Tibial nerve (tissue), 4 donors: ENCODE data around the gene BICRA. TPM values are rescaled to one million over a fixed set of nuclear protein-coding genes. Genes with fewer than 3 reads are reported as not detected.
"Not testable (repeated sequence)": the region's sequence is repeated elsewhere in the genome, so short reads cannot be mapped to it uniquely, and the experiment has no call there.

Experiments used
- DNase-seq, 2 donors: peaks; one replicate each; pipeline ENCODE4 v3.0.0-alpha.2; 2019; ENCODE audit warnings: low spot score in 2 of 2
- H3K27ac ChIP-seq, 4 donors: fragments of 200-600 bp; sonication (generic) in 3 of 4; one replicate each; pipeline ENCODE4 v1.5.1; 2017 to 2019; ENCODE audit warnings: mild to moderate bottlenecking in 1 of 4
- H3K27me3 ChIP-seq, 2 donors: fragments of 200-600 bp; sonication (generic) in 1 of 2; one replicate each; pipeline versions ENCODE4 v1.5.1 to v1.6.0; 2017 to 2019
- H3K36me3 ChIP-seq, 3 donors: fragments of 200-600 bp; sonication (generic); one replicate each; pipeline ENCODE4 v1.5.1; 2018 to 2019
- H3K4me1 ChIP-seq, 4 donors: fragments of 200-600 bp; sonication (generic) in 3 of 4; one replicate each; pipeline ENCODE4 v1.5.1; 2017 to 2019
- H3K4me3 ChIP-seq, 4 donors: fragments of 200-600 bp; sonication (generic) in 3 of 4; one replicate each; pipeline ENCODE4 v1.5.1; 2017 to 2019; ENCODE audit warnings: mild to moderate bottlenecking in 1 of 4, moderate library complexity in 1 of 4
- H3K9me3 ChIP-seq, 4 donors: fragments of 200-600 bp; sonication (generic) in 3 of 4; one replicate each; pipeline ENCODE4 v1.5.1; 2017 to 2019
- CTCF ChIP-seq, 5 experiments: fragments of 200-600 bp in 3 of 5; fragments of 450-650 bp in 2 of 5; sonication (generic) in 3 of 5; IDR thresholded peaks; one replicate each; pipeline ENCODE4 v1.5.1; 2016 to 2019; ENCODE audit warnings: antibody characterized with exemption in 5 of 5, mild to moderate bottlenecking in 3 of 5, moderate library complexity in 2 of 5
- EP300 ChIP-seq, 2 donors: sonication (generic); formaldehyde crosslinking; IDR thresholded peaks; one replicate each; pipeline ENCODE4 v1.6.1; 2017; ENCODE audit warnings: antibody characterized with exemption in 2 of 2, mild to moderate bottlenecking in 1 of 2
- POLR2A ChIP-seq, 2 donors: fragments of 450-650 bp; IDR thresholded peaks; one replicate each; pipeline ENCODE4 v1.6.1; 2017; ENCODE audit warnings: antibody characterized with exemption in 2 of 2, mild to moderate bottlenecking in 2 of 2, moderate library complexity in 2 of 2
- WGBS, 2 donors: methylation state at CpG; one replicate each; pipeline ENCODE4 v1.1.5; 2018; 5-methylcytosine and 5-hydroxymethylcytosine counted together
- total RNA-seq, 4 donors: library from RNA; depleted of rRNA; stranded (reverse); fragments of >200 nt; gene quantifications; one replicate each; pipeline ENCODE4 v1.1.0, GENCODE V29; 2016

BICRA gene
- total RNA-seq, 4 donors from 2014 or later = 6.1 to 23.1 (median 9.8) TPM

GRCh38 chr19:47631681-47632446 is 22.9 kb downstream of the BICRA start:
- Histone ChIP-seq H3K27me3 (no peaks in the 10 kb centered on the region), H3K4me1 (peaks cover 0 to 38% (median 8%) of the 10 kb centered on the region in 4 donors), H3K9me3 (no peaks in the 10 kb centered on the region), H3K27ac (peak overlapping the region in 2 of 4 donors; percentile 12 to 43), H3K36me3 (peaks cover 0 to 5% (median 0%) of the 10 kb centered on the region in 3 donors), H3K4me3 (no peak overlapping the region)
- no peak for DNase-seq
- 83 to 87% methylated on average over 18 of the region's 18 CpGs for WGBS, 2 donors
- TF ChIP-seq POLR2A (IDR thresholded peaks at IDR 0.05) (no peak), CTCF (IDR thresholded peaks at IDR 0.05) (no peak), EP300 (IDR thresholded peaks at IDR 0.05) (no peak)

- WGBS, 2 donors = 86% methylated on average over 4 of the region's 4 CpGs
These were observed 24.6 kb downstream of the BICRA start for GRCh38 chr19:47633517-47633916.

GRCh38 chr19:47633996-47634395 is 25.1 kb downstream of the BICRA start:
- Histone ChIP-seq H3K36me3 (peaks cover 0 to 13% (median 0%) of the 10 kb centered on the region in 3 donors), H3K4me1 (peaks cover 0 to 44% (median 8%) of the 10 kb centered on the region in 4 donors), H3K9me3 (no peaks in the 10 kb centered on the region), H3K27me3 (no peaks in the 10 kb centered on the region), H3K4me3 (no peak overlapping the region), H3K27ac (peak overlapping the region in 2 of 4 donors; percentile 44 to 66)
- DNase-seq = no peak
- TF ChIP-seq POLR2A (IDR thresholded peaks at IDR 0.05) (peak in 1 of 2 donors; percentile 16), CTCF (IDR thresholded peaks at IDR 0.05) (no peak), EP300 (IDR thresholded peaks at IDR 0.05) (peak in 1 of 2 donors; percentile 53)
- 59 to 61% methylated on average over 11 of the region's 11 CpGs for WGBS, 2 donors

More at GRCh38 chr19:47633517-47633916, 24.6 kb downstream of the BICRA start:
- H3K36me3 ChIP-seq = peaks cover 0 to 13% (median 0%) of the 10 kb centered on the region in 3 donors
- no peak overlapping the region for H3K4me3 ChIP-seq
- TF ChIP-seq EP300 (IDR thresholded peaks at IDR 0.05) (no peak), CTCF (IDR thresholded peaks at IDR 0.05) (no peak), POLR2A (IDR thresholded peaks at IDR 0.05) (no peak)
- no peaks in the 10 kb centered on the region for H3K9me3 ChIP-seq
- peaks cover 0 to 41% (median 8%) of the 10 kb centered on the region in 4 donors for H3K4me1 ChIP-seq
- peak overlapping the region in 2 of 4 donors; percentile 44 to 48 for H3K27ac ChIP-seq
- no peak for DNase-seq
- H3K27me3 ChIP-seq = no peaks in the 10 kb centered on the region

GRCh38 chr19:47635152-47635754 is 26.3 kb downstream of the BICRA start:
- peaks cover 0 to 44% (median 8%) of the 10 kb centered on the region in 4 donors for H3K4me1 ChIP-seq
- not testable (repeated sequence) for DNase-seq, H3K9me3 ChIP-seq, H3K4me3 ChIP-seq, H3K36me3 ChIP-seq, H3K27me3 ChIP-seq
- WGBS, 2 donors = 76 to 93% methylated on average over 6 of the region's 6 CpGs
- peak overlapping the region in 1 of 4 donors; percentile 66 for H3K27ac ChIP-seq

- Histone ChIP-seq H3K27me3 (no peaks in the 10 kb centered on the region), H3K4me1 (peaks cover 0 to 30% (median 5%) of the 10 kb centered on the region in 4 donors), H3K9me3 (no peaks in the 10 kb centered on the region), H3K27ac (peak overlapping the region in 2 of 4 donors; percentile 52 to 55), H3K36me3 (peaks cover 0 to 8% (median 0%) of the 10 kb centered on the region in 3 donors), H3K4me3 (no peak overlapping the region)
- no peak for DNase-seq
- TF ChIP-seq EP300 (IDR thresholded peaks at IDR 0.05) (no peak), POLR2A (IDR thresholded peaks at IDR 0.05) (no peak), CTCF (IDR thresholded peaks at IDR 0.05) (no peak)
- WGBS, 2 donors = 84 to 90% methylated on average over 11 of the region's 11 CpGs
These were observed 28.6 kb downstream of the BICRA start for GRCh38 chr19:47637550-47637949.
